HG02840 (cell line): Measurements from ENCODE around the gene NNAT.

ENCODE experiments used
- ATAC-seq: cut with Tn5 transposase; IDR thresholded peaks from one replicate; pipeline ENCODE4 v1.9.1; 2021; ENCODE audit warnings: mild to moderate bottlenecking, moderate library complexity, moderate number of reproducible peaks; ENCODE audit not compliant: unreplicated experiment, low FRiP score

The NNAT gene

GRCh38 chr20:37564388-37565133 lies 43.5 kb downstream of the NNAT start:
- no peak for ATAC-seq

- ATAC-seq = no peak
Measured at GRCh38 chr20:37565134-37565811, 44.2 kb downstream of the NNAT start.

GRCh38 chr20:37566590-37567330 lies 45.7 kb downstream of the NNAT start:
- no peak for ATAC-seq

GRCh38 chr20:37567331-37567665 lies 46.2 kb downstream of the NNAT start:
- no peak for ATAC-seq

- ATAC-seq = no peak
Measured at GRCh38 chr20:37567671-37568588, 46.9 kb downstream of the NNAT start.

- no peak for ATAC-seq
Measured at GRCh38 chr20:37570419-37570818, 49.4 kb downstream of the NNAT start.

- ATAC-seq = no peak
Measured at GRCh38 chr20:37571033-37571432, 50.0 kb downstream of the NNAT start.
